MM.1S (cell line): ENCODE data around the gene DRC7.

ENCODE experiments used
- CTCF ChIP-seq: fragments of 300-600 bp; sonication (generic); IDR thresholded peaks from 2 replicates; pipeline ENCODE4 v1.5.1; 2016; ENCODE audit warnings: antibody characterized with exemption, low read length, mixed read lengths
- EZH2 ChIP-seq: fragments of 300-600 bp; sonication (generic); optimal IDR thresholded peaks from 2 replicates; pipeline ENCODE3; 2017; ENCODE audit warnings: low read depth, mild to moderate bottlenecking, antibody characterized with exemption, low read length, mixed read lengths
- EZH2phosphoT487 ChIP-seq: fragments of 300-600 bp; sonication (generic); IDR thresholded peaks from 2 replicates; pipeline ENCODE4 v1.6.1; 2018; ENCODE audit warnings: antibody characterized with exemption, low read length

GRCh38 chr16:57661936-57662906 lies 32.4 kb upstream of the DRC7 start:
- no peak for TF ChIP-seq CTCF
- TF ChIP-seq EZH2: no peak
- no peak for TF ChIP-seq EZH2phosphoT487
